NCI-H226 (cell line): ENCODE results near the gene SLC25A22.

ENCODE experiments used
- DNase-seq: peaks from one replicate; pipeline ENCODE4 v3.0.0-alpha.2; 2015

Gene SLC25A22

DNA sequence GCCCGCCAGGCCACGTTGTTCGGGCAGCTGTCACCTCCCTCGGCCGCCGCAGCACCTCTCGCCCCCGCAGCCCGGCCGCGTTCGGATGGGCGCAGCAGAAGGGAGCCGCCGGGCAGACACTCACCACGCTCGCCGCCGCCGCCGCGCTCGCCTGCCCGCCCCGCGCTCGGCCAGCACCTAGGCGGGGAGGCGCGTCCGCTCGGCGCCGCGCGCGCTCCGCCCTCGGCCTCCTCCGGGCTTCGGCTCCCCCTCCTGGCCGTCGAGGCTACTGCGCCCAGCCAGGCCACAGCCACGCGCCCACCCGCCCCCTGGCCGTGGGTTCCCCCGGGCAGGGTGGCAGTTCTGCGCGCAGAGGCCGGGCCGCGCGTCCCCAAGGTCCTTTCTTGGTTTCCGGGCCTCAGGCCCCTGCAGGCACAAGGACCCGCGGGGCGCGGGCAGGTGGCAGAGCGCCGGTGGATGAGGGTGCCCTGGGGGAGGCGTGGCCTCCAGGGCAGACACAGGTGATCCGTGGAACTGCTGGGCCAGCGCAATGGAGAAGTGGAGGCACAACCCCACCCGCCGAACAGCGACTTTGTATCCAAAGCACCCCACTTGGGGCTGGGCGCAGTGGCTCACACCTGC is at the start of gene SLC25A22:
Gene SLC25A22 (minus strand): TSS at position 189 of the 621 bp plus-strand sequence. CDS start 3,275 bp downstream, outside the sequence.
- DNase-seq: peak; percentile 66

DNA sequence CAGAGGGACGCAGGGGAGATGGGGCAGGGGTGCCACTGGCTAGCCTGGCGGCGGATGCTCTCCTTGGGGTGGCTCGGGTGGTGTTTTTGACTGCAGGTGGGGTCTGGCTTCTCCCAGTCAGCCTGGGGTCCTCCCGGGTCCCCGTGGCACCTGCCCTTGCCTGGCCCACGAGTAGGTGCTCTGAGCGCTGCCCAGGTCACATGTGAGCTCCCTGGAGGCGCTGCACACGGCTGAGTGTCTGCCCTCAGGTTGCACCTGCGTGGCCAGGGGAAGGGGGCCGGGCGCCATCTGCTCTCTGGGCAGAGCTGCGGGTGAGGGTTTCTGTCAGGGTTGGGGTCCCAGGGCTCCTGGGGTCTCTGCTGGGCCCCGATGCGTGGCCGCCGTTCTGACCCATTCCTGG is 49.8 kb upstream of the SLC25A22 start:
- DNase-seq: no peak

DNA sequence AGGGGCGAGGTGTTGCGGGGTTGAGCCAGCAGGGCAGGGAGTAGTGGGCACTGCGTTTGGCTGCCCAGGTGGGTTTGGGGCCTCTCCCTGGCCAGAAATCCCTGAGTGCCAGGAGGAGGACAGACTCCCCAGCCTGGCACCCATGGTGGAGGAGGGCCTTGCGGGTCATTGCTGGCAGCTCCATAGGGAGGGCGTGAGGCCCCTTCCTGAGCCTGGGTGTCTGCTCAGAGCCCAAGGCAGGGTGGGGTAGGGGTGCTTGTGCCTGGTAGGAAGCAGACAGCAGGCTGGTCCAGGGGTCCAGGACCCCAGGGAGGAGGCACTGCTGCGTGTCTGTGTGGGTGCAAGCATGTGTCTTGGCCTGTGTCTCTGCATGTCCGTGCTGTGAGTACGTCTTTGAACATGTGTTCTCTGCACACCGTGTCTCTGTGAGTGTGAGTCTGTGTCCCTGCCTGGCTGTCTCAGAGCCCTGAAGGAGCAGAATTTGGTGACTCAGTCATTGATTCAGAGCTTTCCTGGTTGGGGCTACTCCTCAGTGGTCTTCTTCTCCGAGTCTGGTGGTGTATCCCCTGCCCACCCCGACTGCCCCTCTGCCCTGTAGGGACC is 48.5 kb upstream of the SLC25A22 start:
- DNase-seq: no peak

DNA sequence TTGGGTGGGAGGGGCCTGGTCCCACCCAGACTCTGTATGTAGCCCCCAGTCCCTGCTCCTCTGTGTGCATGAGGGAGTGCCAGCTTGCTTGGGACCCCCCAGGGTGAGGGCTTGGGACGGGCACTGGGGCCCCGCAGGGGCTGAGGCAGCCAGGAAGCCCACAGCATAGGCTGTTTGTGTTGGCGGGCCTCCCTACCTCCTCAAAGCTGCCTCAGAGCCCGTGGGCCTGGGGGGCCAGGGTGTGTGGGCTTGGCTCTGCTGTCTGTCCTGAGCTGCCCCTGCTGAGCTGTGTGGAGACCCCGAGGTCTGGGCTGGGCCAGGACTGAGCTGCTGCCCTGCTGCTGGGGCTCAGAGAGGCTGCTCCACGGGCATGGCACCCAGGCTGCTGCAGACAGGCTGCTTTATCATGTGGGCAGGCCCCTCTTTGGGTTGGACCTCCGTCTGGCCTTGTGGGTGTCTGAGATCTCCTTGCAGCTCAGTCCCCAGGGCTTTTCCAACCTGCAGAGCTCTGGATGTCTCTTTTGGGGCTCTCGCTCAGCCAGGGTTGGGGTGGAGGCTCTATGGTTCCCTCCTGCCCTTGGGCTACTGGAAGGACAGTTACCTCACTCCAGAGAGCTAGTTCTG is 47.9 kb upstream of the SLC25A22 start:
- no peak for DNase-seq

DNA sequence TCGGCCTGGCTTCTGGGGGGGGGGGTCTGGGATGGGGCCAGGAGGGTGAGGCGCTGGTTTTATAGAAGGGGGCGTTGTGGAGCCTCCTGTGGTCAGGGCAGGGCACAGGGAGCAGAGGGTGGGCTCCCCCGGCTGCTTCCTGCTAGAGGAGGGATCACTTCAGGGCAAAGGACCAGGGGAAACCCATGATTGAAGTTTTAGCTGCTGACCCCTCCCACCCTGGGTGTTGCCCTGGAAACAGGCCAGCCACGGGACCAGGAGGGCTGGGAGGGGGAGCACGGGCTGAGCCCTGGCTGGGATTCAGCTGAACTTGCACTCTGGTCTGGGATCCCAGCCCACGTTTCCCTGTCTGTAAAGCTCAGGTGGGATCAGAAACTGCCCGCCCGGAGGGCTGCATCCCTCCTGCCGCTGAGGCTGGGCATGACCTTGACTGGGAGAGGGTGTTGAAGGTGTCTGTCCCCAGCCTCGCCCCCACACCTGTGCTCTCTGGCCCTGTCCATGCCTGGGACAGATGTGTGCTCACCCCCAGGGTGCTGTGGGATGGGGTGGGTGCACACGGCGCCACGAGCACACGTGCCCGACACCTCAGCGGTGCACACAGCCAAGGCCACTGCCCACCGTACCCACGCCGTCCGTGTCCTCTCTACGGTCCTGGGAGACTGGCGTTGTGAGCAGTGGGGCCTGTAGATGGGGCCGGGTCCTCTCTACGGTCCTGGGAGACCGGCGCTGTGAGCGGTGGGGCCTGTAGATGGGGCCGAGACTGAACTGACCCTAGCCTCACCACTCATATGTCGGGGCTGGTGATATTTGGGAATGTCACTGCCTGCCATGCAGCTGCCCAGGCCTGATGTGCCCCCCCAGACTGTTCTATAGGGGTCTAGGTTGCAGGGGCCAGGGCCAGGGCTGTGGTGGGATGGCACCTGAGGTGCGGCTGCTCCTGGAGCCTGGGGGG is 46.9 kb upstream of the SLC25A22 start:
- peak; percentile 89 for DNase-seq

DNA sequence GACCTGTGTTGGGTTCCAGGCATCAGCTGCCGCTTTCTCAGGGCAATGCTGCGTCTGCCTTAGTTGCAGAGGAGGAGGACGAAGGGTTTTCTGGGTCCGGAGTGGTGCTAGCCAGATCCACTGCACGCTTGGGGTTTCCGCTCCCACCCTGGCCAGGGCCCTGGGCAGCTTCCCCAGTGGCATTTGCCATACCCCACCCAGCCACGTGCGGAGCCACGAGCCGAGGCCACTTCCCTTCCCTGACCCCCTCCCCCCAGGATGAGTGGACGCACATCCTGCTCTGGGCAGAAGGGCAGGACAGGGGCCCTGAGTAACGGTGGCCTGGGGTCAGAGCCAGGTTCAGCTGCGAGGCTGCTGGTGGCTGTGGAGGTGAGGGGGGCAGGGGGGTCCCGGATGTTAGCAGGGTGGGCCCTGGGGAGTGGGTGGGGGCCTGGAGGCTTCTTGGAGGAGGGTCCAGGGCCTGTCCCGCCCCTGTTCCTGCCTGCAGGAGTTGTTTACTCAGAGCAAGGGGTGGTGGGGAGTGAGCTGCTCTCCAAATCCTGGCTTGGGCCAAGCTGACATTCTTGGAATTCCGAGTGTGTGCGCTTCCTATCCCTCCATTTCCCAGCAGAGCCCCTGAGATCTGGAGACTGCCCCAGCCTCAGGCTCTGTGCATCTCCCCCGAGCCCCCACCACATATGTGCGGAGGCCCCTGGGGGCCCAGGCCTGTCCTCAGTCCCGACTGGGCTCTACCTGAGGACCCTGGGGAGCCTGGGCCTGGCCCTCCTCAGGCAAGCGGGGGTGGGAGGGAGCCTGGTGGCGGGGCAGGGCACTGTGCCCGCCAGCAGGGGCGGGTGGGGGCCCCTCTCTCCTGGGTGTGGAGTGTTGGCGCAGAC is 46.0 kb upstream of the SLC25A22 start:
- peak; percentile 96 for DNase-seq

DNA sequence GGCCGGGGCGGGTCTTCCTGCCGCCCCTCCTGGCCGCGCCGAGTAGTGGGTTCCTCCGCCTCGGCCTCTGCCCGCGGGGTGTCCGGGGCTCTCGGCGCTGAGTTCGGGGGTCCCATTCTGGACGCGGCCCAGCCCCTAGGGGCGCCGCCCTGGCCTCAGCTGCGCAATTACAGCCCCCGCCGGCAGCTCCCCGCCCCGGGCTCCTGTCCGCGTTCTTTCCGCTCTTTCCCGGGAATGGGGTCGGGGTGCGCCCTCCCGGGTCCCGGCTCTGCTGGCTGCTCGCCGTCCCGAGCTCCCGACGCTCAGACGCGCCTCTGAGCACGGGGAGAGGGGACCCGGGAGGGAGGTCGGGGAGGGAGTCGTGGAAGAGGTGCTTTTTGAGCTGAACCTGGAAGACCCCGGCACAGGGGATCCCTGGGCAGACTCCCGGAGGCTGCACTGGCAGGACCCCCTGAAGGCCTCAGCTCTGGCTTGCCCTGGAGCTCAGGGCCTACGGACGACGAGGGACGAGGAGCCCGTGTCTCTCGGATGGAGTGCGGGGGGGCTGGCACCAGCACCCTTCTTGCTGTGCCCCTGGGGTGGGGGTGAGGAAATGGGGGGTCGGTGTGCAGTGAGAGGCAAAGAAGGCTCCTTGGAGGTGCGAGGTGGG is 45.1 kb upstream of the SLC25A22 start:
- DNase-seq: no peak

DNA sequence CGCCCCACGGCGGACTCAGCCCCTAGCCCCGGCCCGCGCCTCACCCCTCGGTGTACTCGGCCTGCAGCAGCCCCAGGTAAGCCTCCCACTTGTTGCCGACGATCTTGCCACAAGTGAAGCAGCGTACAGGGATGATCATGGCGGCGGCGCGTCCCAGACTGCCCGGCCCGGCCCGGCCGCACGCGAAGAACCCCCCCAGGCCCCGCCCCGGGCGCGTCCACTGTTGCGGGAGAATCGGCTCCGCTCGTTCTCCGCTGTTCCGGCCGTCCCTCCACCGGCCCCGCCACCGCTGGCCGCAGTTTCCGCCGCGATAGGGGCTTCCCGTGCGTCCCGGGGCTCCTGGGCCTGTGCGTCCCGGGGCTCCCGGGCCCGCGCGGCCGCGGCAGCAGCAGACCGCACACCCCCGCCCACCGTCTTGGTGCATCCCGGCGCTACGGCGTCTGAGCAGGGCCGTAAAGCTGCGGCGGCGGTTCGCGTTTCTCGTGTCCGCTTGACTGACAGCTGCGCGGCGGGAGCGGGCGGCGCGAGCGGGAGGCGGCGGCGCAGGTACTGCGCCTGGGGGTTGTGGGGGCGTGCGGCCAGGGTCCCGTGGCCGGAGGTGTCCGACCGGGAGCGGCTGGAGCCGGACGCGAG is 44.4 kb upstream of the SLC25A22 start, which contains the start of the genes POLR2L and TSPAN4:
Gene POLR2L (minus strand): TSS at position 160 of the 633 bp plus-strand sequence. CDS start 21 bp downstream, at position 139.
Gene TSPAN4 (plus strand): TSS at position 483 of the 633 bp plus-strand sequence. CDS start 7,453 bp downstream, outside the sequence.
- DNase-seq: peak; percentile 80

DNA sequence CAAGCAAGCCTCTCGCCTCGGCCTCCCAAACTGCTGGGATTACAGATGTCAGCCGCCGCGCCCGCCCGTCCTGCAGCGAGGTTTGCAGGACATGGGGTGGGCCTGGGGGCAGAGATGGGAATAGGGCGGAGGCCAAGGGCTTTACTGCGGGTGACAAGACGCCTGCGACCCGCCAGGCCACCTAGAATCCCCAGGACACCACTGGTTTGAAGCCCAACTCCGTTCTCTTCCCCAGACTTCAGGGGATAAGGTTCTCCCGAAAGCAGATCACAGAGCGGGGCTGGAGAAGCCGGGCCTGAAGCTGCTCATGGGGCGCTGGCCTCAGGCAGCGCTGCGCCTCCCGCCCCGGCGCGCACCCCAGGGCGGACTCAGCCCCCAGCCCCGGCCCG is 43.9 kb upstream of the SLC25A22 start:
- no peak for DNase-seq

DNA sequence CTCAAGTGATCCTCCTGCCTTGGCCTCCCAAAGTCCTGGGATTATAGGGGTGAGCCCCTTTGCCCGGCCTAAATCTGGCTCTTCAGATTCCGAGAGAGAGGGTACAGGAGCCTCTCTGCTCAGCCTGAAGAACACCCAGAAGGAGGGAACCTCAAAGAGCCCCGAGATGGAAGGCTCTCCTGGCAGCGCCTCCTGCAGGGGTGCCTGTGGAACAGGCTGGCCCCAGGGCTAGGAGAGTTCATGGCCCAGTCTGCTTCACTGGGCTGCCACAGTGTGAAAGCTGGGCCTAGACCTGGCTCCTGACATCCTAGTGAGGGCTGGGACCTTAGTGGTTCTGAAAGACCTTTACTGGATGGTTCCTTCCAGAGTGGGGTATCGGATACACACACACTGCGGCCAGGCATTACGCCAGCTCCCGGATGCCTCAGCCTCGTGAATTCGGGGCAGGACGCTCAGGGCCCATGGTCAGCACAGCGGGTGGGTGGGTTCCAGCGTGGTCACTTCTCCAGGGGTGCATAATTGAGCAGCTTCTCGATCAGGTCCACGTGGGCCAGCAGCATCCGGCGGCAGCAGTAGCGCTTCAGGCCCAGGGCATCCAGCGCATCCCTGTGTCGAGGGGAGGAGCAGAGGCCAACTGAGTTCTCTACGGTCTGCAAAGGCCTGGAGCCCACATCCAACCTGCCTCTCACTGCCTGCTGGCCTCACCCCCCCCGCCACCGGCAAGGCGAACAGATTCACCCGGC is 42.0 kb upstream of the SLC25A22 start:
- peak; percentile 22 for DNase-seq

DNA sequence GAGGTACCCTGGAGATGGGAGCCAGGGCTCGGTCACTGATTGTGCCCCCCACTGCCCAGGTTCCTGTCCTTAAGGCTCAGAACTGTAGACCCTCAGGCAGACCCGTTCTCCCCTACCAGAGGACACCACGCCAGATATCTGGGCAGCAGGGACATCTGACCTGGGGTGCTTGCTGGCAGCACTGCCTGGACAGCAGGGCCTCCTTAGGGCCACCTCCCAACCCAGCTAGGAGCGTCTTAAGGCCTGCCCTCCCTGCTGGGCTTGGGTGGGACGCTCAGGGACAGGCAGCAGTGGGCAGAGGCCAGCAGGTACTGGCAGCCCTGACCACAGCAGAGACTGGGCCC is 41.2 kb upstream of the SLC25A22 start:
- no peak for DNase-seq

DNA sequence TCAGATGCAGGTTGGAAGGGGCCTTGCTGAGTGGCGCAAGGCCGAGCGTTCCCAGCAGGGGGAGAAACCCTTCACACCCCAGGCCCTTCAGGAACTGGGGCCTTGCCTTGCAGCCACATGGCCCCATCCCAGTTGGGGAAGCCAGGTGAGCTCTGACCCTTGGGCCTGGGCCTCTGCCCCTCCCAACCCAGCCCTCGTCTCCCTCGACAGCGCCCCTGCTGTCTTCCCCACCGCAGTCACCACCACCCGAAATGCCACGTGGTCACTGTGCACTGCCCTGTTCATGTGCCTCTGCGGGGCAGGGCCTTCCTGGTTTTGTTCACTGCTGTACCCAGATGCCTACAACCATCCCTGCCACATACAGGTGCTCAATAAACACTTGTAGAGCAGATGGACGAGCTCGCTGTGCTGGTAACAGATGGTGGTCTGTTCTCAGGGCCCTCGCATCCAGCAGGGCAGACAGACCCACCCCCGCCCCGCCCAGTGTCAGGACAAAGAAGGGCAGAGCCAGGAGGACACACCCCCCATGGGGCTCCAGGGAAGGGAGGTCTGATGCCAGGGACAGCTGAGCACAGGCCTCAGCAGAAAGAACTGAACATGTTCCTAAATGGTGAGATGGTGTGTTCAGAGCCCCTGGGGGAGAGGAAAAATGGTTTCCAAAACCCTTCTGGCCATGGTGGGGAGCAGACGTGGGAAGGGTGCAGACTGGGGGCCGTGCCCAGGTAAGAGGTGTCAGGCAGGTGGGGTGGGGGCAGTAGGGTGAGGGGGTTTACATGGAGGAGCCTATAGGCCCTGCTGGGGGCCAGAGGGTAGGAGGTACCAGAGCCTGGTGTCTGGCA is 40.6 kb upstream of the SLC25A22 start:
- DNase-seq: no peak

DNA sequence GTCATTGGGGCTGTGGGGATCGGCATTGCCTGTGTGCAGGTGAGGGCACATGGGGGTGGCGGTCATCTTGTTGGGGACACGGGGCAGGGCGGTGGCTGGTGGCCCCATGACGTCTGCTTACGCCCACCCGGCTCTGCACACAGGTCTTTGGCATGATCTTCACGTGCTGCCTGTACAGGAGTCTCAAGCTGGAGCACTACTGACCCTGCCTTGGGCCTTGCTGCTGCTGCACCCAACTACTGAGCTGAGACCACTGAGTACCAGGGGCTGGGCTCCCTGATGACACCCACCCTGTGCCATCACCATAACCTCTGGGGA is 39.9 kb upstream of the SLC25A22 start:
- no peak for DNase-seq

DNA sequence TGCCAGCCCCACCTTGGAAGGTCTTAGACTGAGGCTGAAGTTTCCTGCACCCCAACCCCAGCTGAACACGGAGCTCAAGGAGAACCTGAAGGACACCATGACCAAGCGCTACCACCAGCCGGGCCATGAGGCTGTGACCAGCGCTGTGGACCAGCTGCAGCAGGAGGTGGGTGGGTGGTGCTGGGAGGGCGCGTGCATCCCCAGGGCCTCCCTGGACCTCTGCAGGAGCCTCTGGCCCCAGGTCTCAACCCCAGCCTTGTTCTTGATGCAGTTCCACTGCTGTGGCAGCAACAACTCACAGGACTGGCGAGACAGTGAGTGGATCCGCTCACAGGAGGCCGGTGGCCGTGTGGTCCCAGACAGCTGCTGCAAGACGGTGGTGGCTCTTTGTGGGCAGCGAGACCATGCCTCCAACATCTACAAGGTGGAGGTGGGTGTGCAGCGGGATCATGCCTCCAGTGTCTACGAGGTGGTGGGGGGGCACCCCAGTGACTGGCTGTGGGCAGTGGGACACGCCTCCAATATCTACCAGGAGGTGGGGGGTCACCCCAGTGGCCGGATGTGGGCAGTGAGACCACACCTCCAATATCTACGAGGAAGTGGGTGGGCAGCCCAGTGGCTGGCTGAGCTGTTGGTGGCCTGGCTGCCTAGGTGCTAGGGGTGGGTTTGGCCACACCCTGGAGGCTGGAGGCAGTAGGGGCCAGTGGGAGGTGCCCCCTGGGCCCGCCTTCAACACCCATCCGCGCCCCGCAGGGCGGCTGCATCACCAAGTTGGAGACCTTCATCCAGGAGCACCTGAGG is 39.3 kb upstream of the SLC25A22 start:
- DNase-seq: peak; percentile 32

DNA sequence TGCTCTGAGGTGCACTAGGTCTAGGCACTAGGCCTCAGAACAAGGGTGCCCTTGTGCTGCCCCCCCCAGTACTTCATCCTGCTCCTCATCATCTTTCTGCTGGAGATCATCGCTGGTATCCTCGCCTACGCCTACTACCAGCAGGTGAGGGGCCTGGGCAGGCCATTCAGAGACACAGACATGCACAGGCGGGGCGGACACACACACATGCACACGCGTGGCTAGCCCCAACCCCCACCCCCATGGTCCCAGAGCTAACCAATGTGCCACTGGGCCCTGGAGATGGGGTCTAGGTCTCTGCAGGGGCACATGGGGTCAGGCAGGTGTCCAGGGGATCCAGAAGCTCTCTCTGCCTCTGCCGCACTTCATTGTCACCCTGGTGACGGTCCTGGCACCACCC is 38.6 kb upstream of the SLC25A22 start:
- DNase-seq: no peak

DNA sequence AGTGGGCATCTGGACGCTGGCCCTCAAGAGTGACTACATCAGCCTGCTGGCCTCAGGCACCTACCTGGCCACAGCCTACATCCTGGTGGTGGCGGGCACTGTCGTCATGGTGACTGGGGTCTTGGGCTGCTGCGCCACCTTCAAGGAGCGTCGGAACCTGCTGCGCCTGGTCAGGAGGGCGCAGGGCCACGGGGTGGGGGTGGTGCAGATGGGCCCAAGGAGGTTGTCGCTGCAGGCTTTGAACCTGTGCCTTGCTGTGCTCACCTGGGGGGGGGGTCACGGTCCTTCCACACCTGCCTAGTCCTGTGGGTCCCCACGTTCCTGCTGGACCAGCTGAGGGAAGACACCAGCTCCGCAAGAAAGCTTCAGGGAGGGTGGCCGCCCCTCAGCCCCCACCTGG is 38.2 kb upstream of the SLC25A22 start:
- no peak for DNase-seq

DNA sequence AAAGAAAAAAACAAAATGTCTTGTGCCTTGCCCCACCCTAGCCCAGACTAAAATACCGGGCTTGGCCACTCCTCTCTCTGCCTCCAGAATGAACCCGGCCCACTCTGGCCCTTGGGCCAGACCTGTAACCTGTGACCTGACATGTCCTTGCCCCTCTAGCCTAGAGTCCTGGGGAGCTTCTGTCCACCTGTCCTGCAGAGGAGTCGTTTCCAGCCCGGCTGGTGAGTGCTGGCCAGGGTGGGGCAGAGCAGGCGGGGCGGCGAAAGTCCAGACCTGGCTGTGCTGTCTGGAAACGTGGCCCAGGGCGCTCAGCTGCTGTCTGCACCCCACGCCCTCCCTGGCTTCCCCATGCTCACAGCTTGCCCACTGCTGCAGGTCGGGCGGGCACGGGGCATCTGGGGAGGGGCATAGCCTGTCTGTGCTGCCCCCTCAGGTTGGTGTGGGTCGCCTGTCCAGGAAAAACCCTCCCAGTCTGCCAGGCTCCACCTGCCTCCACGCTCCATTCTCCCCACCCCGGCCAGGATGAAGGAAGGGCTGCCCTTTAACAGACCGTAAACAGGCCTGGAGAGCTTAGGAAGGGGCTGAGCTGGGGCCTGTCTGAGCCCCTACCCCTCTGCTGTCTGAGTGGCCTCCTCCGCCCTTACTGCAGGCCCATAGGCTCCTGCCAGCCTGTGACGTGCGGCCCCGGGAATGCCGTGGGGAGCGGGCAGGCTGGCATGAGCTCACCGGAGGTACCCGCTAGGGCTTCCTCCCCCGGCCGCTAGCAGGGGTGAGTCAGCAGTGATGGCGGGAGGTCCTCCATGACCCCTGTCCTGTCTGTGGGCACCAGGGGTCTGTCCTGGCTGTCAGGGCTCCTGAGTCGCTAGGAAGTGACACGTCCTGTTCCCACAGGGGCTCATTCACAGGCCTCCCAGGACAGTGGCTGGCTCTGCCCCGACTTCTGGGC is 36.6 kb upstream of the SLC25A22 start:
- peak; percentile 99 for DNase-seq
